K562 (cell line): ENCODE measurements around the gene PTBP3. TPM values are rescaled to one million over a fixed set of nuclear protein-coding genes. Genes with fewer than 3 reads are reported as not detected.

Source experiments
- ATAC-seq: fragments of 200-7000 bp; cut with Tn5 transposase; 3 replicates; pipeline ENCODE4 v1.9.1; 2020; ENCODE audit warnings: moderate library complexity
- BruUV-seq: library from RNA; stranded (reverse); fragments of 400-500 nt; replicated peaks from 2 replicates; lab custom pipeline; 2021; lab: Mats Ljungman, UMichigan
- CTCF ChIA-PET: fragments of 300-600 bp; formaldehyde crosslinking; extraction: SDS; loops from one replicate; lab custom pipeline; 2021; ENCODE audit warnings: low intra/inter-chr PET ratio; lab: Yijun Ruan, JAX
- POLR2A ChIA-PET: fragments of 300-600, 350-650 bp; sonication (Branson Sonifier 250); formaldehyde crosslinking; extraction: SDS; loops from one replicate; lab custom pipeline; 2021; ENCODE audit warnings: antibody characterized with exemption, inconsistent platforms; lab: Yijun Ruan, JAX
- DNase-seq, 4 experiments: peaks; one replicate each; pipeline versions ENCODE4 v3.0.0 to v3.0.0-alpha.2; 2011 to 2018; ENCODE audit warnings: low spot score in 3 of 4, mixed read lengths in 3 of 4; ENCODE audit errors: extremely low read depth in 1 of 4
- FAIRE-seq: peaks from 2 replicates; lab custom pipeline; 2011; peaks lifted over from hg19 to GRCh38; lab: Jason Lieb, UNC
- H2AFZ ChIP-seq: 2 replicates; pipeline ENCODE4 v1.6.0; 2011; ENCODE audit warnings: low read depth, low read length, control low read depth, inconsistent platforms
- H3K27ac ChIP-seq: fragments of 200-600 bp; 3 replicates; pipeline ENCODE4 v1.8.0; 2011; ENCODE audit warnings: low read depth, mild to moderate bottlenecking, control low read depth, inconsistent platforms, low read length, moderate library complexity, mixed read lengths; ENCODE audit errors: extremely low read depth
- H3K27me3 ChIP-seq, 2 experiments: fragments of 300-600 bp in 1 of 2; 2 replicates in 1 of 2; 3 replicates in 1 of 2; pipeline versions ENCODE4 v1.6.0 to v1.8.0; 2011; ENCODE audit warnings: inconsistent platforms in 2 of 2, low read length in 2 of 2, mild to moderate bottlenecking in 1 of 2, mixed read lengths in 1 of 2, moderate library complexity in 1 of 2; ENCODE audit not compliant: control insufficient read depth in 2 of 2, insufficient read depth in 2 of 2
- H3K36me3 ChIP-seq: fragments of 300-600 bp; 3 replicates; pipeline ENCODE4 v1.8.0; 2011; ENCODE audit warnings: mild to moderate bottlenecking, low read length, inconsistent platforms; ENCODE audit not compliant: control insufficient read depth, insufficient read depth
- H3K4me1 ChIP-seq, 2 experiments: fragments of 200-600 bp in 1 of 2; replicated peaks in 1 of 2; 2 replicates in 1 of 2; 3 replicates in 1 of 2; pipeline versions ENCODE4 v1.5.1 to v1.8.0; 2011; ENCODE audit warnings: inconsistent platforms in 2 of 2, low read length in 2 of 2, mild to moderate bottlenecking in 1 of 2, mixed read lengths in 1 of 2, moderate library complexity in 1 of 2; ENCODE audit not compliant: control insufficient read depth in 2 of 2, insufficient read depth in 2 of 2
- H3K4me2 ChIP-seq: 2 replicates; pipeline ENCODE4 v1.6.1; 2011; ENCODE audit warnings: low read length, control low read depth, inconsistent platforms, mixed read lengths; ENCODE audit not compliant: insufficient read depth
- H3K4me3 ChIP-seq: fragments of 200-600 bp; sonication (generic), shearing (Covaris generic); 2 replicates; pipeline ENCODE4 v1.5.1; 2016; ENCODE audit warnings: control low read depth, inconsistent platforms
- H3K79me2 ChIP-seq: fragments of 200-600 bp; 3 replicates; pipeline ENCODE4 v1.8.0; 2011; ENCODE audit warnings: low read length, inconsistent platforms; ENCODE audit not compliant: control insufficient read depth, insufficient read depth
- H3K9ac ChIP-seq, 2 experiments: 2 replicates each; pipeline versions ENCODE4 v1.6.0 to v1.6.1; 2011; ENCODE audit warnings: low read depth in 2 of 2, low read length in 2 of 2, control low read depth in 1 of 2, inconsistent platforms in 1 of 2, mild to moderate bottlenecking in 1 of 2, mixed read lengths in 1 of 2; ENCODE audit not compliant: insufficient read depth in 1 of 2
- H3K9me1 ChIP-seq: one replicate; pipeline ENCODE4 v1.6.0; 2011; ENCODE audit warnings: inconsistent platforms, mild to moderate bottlenecking, low read length, moderate library complexity; ENCODE audit not compliant: control insufficient read depth, insufficient read depth
- H3K9me3 ChIP-seq: replicated peaks from 2 replicates; pipeline ENCODE4 v1.5.1; 2011; ENCODE audit warnings: low read depth, low read length, inconsistent platforms; ENCODE audit not compliant: control insufficient read depth, insufficient read depth
- H4K20me1 ChIP-seq: replicated peaks from 2 replicates; pipeline ENCODE4 v1.6.1; 2011; ENCODE audit warnings: low read length, inconsistent platforms, mixed read lengths; ENCODE audit not compliant: control insufficient read depth, insufficient read depth
- C11orf30 ChIP-seq: fragments of 450-650 bp; IDR thresholded peaks from 2 replicates; pipeline ENCODE4 v1.6.1; 2016; ENCODE audit warnings: low read depth, mild to moderate bottlenecking
- ESRRA ChIP-seq: fragments of 450-650 bp; IDR thresholded peaks from 2 replicates; pipeline ENCODE4 v1.6.1; 2014; ENCODE audit warnings: low read depth, mild to moderate bottlenecking, moderate library complexity, borderline replicate concordance
- FOXJ2 ChIP-seq: fragments of 200-800 bp; sonication (Bioruptor generic); IDR thresholded peaks from 2 replicates; pipeline ENCODE4 v1.6.1; 2016; ENCODE audit warnings: missing genetic modification characterization, missing compliant biosample characterization
- FOXM1 ChIP-seq, 2 experiments: fragments of 450-650 bp in 1 of 2; sonication (generic) in 1 of 2; formaldehyde crosslinking in 1 of 2; IDR thresholded peaks; 2 replicates each; pipeline versions ENCODE4 v1.6.1 to v1.9.0; 2017 to 2022; ENCODE audit warnings: low read depth in 2 of 2, mild to moderate bottlenecking in 2 of 2, missing genetic modification reagents in 1 of 2, moderate library complexity in 1 of 2
- KAT7 ChIP-seq: sonication (generic); formaldehyde crosslinking; IDR thresholded peaks from 2 replicates; pipeline ENCODE4 v1.8.0; 2022; ENCODE audit warnings: missing genetic modification reagents, mild to moderate bottlenecking, borderline replicate concordance
- MAFF ChIP-seq: IDR thresholded peaks from 2 replicates; pipeline ENCODE4 v1.6.1; 2012; ENCODE audit warnings: low read length, improper control_type of control experiment
- MAFG ChIP-seq: fragments of 450-650 bp; conservative IDR thresholded peaks from 2 replicates; pipeline ENCODE4 v1.6.1; 2016; ENCODE audit warnings: missing genetic modification characterization, missing compliant biosample characterization
- MAFK ChIP-seq: IDR thresholded peaks from 2 replicates; pipeline ENCODE4 v1.6.1; 2011; ENCODE audit warnings: low read length, improper control_type of control experiment
- NCOA2 ChIP-seq, 2 experiments: fragments of 450-650 bp; IDR thresholded peaks; 2 replicates each; pipeline ENCODE4 v1.6.1; 2018; ENCODE audit warnings: mild to moderate bottlenecking in 2 of 2, moderate library complexity in 1 of 2; ENCODE audit not compliant: partially characterized antibody in 2 of 2
- NFIX ChIP-seq: fragments of 250-450 bp; sonication (Bioruptor Pico); IDR thresholded peaks from 2 replicates; pipeline ENCODE4 v1.4.0; 2020; ENCODE audit warnings: low read depth, mild to moderate bottlenecking, moderate library complexity
- SMARCC2 ChIP-seq: fragments of 450-650 bp; IDR thresholded peaks from 2 replicates; pipeline ENCODE4 v1.6.1; 2017; ENCODE audit warnings: antibody characterized with exemption, moderate library complexity, mild to moderate bottlenecking, low read depth
- TFAM ChIP-seq: fragments of 250-450 bp; sonication (Bioruptor Pico); conservative IDR thresholded peaks from 2 replicates; pipeline ENCODE4 v1.5.0; 2021; ENCODE audit warnings: mild to moderate bottlenecking, moderate library complexity
- ZEB2 ChIP-seq: fragments of 450-650 bp; IDR thresholded peaks from 2 replicates; pipeline ENCODE4 v1.6.1; 2016
- ZNF253 ChIP-seq: fragments of 250-450 bp; sonication (Bioruptor Pico); conservative IDR thresholded peaks from 2 replicates; pipeline ENCODE4 v1.6.1; 2021; ENCODE audit warnings: mild to moderate bottlenecking
- ZNF316 ChIP-seq: fragments of 450-650 bp; IDR thresholded peaks from 2 replicates; pipeline ENCODE4 v1.6.1; 2016
- ZNF41 ChIP-seq: fragments of 250-450 bp; sonication (Bioruptor Pico); conservative IDR thresholded peaks from 2 replicates; pipeline ENCODE4 v1.4.0; 2020; ENCODE audit warnings: mild to moderate bottlenecking
- ZNF764 ChIP-seq: fragments of 250-450 bp; sonication (Bioruptor Pico); IDR thresholded peaks from 2 replicates; pipeline ENCODE4 v1.4.0; 2020; ENCODE audit warnings: low read depth, mild to moderate bottlenecking, moderate library complexity
- WGBS: fragments of 100-300 bp; shearing (Covaris generic); methylation state at CpG from one replicate; pipeline ENCODE4 v1.1.6; 2016; ENCODE audit warnings: low coverage, mixed read lengths; ENCODE audit not compliant: insufficient coverage; ENCODE audit errors: missing lambda C conversion rate; 5-methylcytosine and 5-hydroxymethylcytosine counted together
- in situ Hi-C: fragments of 300-500 bp; cut with MboI; formaldehyde crosslinking; loops from 4 replicates; pipeline ENCODE4 v1.15.0; 2018; ENCODE audit warnings: inconsistent platforms, mixed read lengths
- intact Hi-C: fragments of 100-400 bp; cut with micrococcal nuclease; formaldehyde crosslinking; loops from 2 replicates; pipeline ENCODE4 v1.14.2; 2022
- polyA plus RNA-seq, 8 experiments: library from polyadenylated mRNA; depleted of rRNA in 4 of 8; stranded (reverse) in 5 of 8; unstranded in 3 of 8; fragments of >200 nt; fragmentation: Nextera tagmentation in 2 of 8; fragmentation: Illumina TruSeq in 1 of 8; extraction: Ambion mirVana in 2 of 8; extraction: Trizol in 1 of 8; gene quantifications; 2 replicates each; pipeline versions ENCODE4 v1.2.1 to v1.2.3, GENCODE V29; 2011 to 2014; ENCODE audit warnings: inconsistent platforms in 1 of 8, missing spikeins in 1 of 8
- total RNA-seq, 7 experiments: library from RNA; depleted of rRNA in 6 of 7; stranded (reverse); fragments of >200 nt in 6 of 7; fragmentation: Illumina TruSeq in 2 of 7; extraction: Trizol in 2 of 7; gene quantifications; 2 replicates each; pipeline versions ENCODE4 v1.2.1 to v1.2.3, GENCODE V29; 2011 to 2021; ENCODE audit warnings: low replicate concordance in 1 of 7
- TF ChIP-seq, protein P1 (sequence below): fragments of 250-450 bp; sonication (Bioruptor Pico); IDR thresholded peaks from 2 replicates; pipeline ENCODE4 v1.8.0; 2021; ENCODE audit warnings: borderline replicate concordance, mild to moderate bottlenecking, moderate library complexity; ENCODE audit not compliant: poor library complexity, severe bottlenecking
- TF ChIP-seq, protein P2 (sequence below): fragments of 250-450 bp; sonication (Bioruptor Pico); IDR thresholded peaks from 2 replicates; pipeline ENCODE4 v1.8.0; 2021; ENCODE audit warnings: moderate library complexity, mild to moderate bottlenecking, inconsistent platforms

PTBP3 gene
- total and polyA plus RNA-seq, 9 of the 15 experiments (the other 6 are each of a cell fraction or from before 2014, with no cell fraction given): 22.4 to 132 (median 68.0) TPM

DNA sequence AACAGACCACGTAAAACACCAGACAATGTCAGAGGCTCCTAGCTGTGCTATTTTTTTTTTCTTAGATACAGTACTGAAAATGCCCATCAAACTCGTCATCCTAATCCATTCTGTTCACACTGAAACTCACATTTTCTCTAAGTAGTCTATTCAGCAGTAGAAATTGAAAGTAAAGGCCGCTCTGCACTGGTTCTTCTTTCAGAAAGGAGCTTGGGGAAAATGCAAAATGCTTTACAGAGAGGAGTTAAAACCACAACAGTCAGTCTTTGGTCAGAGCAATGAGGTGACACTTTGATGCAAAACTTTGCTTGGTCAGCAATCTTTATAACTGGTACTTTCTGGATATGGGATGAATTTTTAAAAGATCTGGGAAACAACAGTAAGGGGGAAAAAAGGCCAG, 114.5 kb downstream of the PTBP3 start:
- Histone ChIP-seq H2AFZ (no peak overlapping the region), H4K20me1 (no peaks in the 10 kb centered on the region), H3K9ac (no peak overlapping the region), H3K9me1 (no peaks in the 10 kb centered on the region), H3K79me2 (no peaks in the 10 kb centered on the region), H3K27me3 (no peaks in the 10 kb centered on the region), H3K27ac (no peak overlapping the region), H3K4me2 (no peak overlapping the region), H3K36me3 (peaks cover 89% of the 10 kb centered on the region), H3K4me1 (no peaks in the 10 kb centered on the region; a peak in 1 of 5 replicates), H3K4me3 (no peak overlapping the region), H3K9me3 (no peaks in the 10 kb centered on the region)
- in situ Hi-C loops: no loop called here
- FAIRE-seq: no peak
- 98% methylated on average over 3 of the region's 3 CpGs for WGBS
- TF ChIP-seq TFAM (CRISPR knock-in tag): no peak
- TF ChIP-seq MAFF: peak; percentile 86
- TF ChIP-seq C11orf30: peak; percentile 80
- no peak for TF ChIP-seq NCOA2 (IDR thresholded peaks at IDR 0.05; ENCODE audit: partially characterized antibody in 2 of 2)
- TF ChIP-seq FOXM1 (IDR thresholded peaks at IDR 0.05; ENCODE audit: low read depth): no peak
- TF ChIP-seq FOXM1 (CRISPR knock-in tag; IDR thresholded peaks at IDR 0.05; ENCODE audit: low read depth): no peak
- no peak for TF ChIP-seq ZNF41
- no peak for TF ChIP-seq FOXJ2 (tag)
- TF ChIP-seq, protein P1, sequence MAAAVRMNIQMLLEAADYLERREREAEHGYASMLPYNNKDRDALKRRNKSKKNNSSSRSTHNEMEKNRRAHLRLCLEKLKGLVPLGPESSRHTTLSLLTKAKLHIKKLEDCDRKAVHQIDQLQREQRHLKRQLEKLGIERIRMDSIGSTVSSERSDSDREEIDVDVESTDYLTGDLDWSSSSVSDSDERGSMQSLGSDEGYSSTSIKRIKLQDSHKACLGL: no peak
- no peak for TF ChIP-seq ZEB2
- no peak for TF ChIP-seq NFIX
- no peak for TF ChIP-seq SMARCC2
- no peak for TF ChIP-seq ZNF764 (CRISPR knock-in tag)
- TF ChIP-seq, protein P2, sequence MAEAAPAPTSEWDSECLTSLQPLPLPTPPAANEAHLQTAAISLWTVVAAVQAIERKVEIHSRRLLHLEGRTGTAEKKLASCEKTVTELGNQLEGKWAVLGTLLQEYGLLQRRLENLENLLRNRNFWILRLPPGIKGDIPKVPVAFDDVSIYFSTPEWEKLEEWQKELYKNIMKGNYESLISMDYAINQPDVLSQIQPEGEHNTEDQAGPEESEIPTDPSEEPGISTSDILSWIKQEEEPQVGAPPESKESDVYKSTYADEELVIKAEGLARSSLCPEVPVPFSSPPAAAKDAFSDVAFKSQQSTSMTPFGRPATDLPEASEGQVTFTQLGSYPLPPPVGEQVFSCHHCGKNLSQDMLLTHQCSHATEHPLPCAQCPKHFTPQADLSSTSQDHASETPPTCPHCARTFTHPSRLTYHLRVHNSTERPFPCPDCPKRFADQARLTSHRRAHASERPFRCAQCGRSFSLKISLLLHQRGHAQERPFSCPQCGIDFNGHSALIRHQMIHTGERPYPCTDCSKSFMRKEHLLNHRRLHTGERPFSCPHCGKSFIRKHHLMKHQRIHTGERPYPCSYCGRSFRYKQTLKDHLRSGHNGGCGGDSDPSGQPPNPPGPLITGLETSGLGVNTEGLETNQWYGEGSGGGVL (CRISPR knock-in tag): no peak
- no peak for TF ChIP-seq ZNF253
- TF ChIP-seq ZNF316: peak; percentile 92
- TF ChIP-seq MAFG: peak; percentile 65
- peak; percentile 87 for TF ChIP-seq MAFK
- TF ChIP-seq KAT7 (CRISPR knock-in tag): no peak
- TF ChIP-seq ESRRA: no peak
- intact Hi-C loops: no loop called here
- BruUV-seq: TSS peak; percentile 3
- no peak for ATAC-seq
- POLR2A ChIA-PET: interaction anchor here (1.2 to 1.4 kb wide), 2 partner anchors 8 to 18 kb away, joined by 3 to 4 read pairs; no protein-coding TSS in a partner anchor
- CTCF ChIA-PET: no interaction called here
- DNase-seq: no peak
